ENCODE data around the gene SIK1.
"Not testable (repeated sequence)": the region's sequence is repeated elsewhere in the genome, so short reads cannot be mapped to it uniquely, and the experiment has no call there.

SIK1 gene

DNA sequence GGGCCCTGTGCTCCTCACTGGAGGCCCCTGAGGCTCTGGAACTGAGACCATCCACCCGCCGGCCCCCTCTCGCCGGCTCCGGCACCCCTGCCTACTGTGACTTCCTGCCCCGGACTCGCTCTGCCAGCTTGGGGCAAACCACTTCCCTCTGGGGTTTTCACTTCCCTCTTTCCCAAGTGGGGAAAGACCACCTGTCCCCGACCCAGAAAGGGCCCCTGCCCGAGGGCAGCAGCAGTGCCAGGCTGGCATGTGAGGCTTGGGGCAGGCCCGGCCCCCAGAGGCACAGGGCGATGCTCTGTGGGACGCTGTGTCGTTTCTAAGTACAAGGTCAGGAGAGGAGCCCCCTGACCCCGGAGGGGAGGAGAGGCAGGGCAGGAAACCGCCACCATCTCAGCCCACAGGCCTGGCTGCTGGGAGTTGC is 27.3 kb downstream of the SIK1 start:
- H3K4me3 ChIP-seq (ENCODE audit: low read length); DNase-seq (ENCODE audit: low read depth): not testable (repeated sequence)

DNA sequence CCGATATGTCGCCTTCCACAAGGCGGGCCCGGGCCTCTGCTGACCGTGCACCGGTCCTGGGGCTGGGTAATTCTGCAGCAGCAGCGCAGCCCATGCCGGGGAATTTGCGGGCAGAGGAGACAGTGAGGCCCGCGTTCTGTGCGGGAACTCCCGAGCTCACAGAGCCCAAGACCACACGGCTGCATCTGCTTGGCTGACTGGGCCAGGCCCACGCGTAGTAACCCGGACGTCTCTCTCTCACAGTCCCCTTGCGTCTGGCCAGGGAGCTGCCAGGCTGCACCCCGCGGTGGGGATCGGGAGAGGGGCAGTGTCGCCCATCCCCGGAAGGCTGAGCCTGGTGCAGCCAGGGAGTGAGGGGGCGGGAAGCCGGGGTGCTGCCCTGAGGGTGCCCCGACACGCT is 27.8 kb downstream of the SIK1 start:
- DNase-seq (ENCODE audit: low read depth); H3K4me3 ChIP-seq (ENCODE audit: low read length): not testable (repeated sequence)

DNA sequence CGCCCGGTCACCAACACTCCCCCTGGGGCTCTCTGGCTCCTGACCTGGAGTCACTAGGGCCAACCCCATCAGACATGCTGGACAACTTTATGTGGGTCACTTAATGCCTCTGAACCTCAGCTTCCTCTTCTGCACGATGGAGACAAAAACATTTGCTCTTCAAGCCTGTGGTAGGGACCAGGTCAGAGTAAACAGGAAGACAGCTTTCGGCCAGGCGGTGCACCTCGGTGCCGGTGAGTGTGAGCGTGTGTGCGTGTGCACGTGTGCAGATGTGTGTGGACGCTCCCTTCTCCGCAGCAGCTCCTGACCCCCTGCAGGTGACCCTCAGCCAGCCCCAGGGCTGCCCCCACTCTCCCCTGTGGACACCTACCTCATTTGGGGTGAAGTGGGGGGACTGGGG is 28.4 kb downstream of the SIK1 start:
- not testable (repeated sequence) for H3K4me3 ChIP-seq (ENCODE audit: low read length); DNase-seq (ENCODE audit: low read depth)

DNA sequence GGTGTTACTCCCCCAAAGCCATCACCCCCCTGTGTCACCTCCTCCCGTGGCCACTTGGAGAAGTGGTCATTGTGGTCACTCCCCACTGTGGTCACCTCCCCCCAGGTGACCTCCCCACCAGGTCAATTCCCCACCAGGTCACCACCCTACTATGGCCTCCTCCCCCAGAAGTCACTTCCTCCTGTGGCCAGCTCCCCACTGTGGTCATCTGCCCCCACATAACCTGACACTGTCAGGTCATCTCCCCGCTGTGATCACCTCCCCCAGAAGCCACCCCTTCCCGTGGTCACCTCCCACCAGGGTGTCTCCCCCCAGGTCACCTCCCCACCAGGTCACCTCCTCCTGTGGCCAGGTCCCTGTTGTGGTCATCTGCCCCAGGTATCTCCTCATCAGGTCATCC is 28.9 kb downstream of the SIK1 start:
- not testable (repeated sequence) for H3K4me3 ChIP-seq (ENCODE audit: low read length); DNase-seq (ENCODE audit: low read depth)

DNA sequence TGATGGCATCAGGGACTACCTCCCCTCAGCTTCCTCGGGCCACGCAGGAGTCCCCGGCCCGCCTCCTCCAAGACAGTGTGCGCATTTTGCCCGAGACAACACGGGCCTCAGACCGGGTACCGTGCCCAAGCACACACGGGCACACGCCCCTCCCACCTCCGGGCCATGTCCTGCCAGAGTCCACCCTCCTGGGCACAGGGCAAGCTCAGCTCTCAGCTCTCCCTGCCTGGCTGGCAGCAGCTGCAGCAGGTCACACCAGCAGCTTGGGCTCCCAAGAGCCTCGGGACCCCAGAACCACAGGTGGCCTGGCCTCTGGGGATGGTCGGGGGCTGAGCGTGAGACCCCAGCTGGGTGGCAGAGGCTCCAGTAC is 29.5 kb downstream of the SIK1 start:
- DNase-seq (ENCODE audit: low read depth); H3K4me3 ChIP-seq (ENCODE audit: low read length): not testable (repeated sequence)

DNA sequence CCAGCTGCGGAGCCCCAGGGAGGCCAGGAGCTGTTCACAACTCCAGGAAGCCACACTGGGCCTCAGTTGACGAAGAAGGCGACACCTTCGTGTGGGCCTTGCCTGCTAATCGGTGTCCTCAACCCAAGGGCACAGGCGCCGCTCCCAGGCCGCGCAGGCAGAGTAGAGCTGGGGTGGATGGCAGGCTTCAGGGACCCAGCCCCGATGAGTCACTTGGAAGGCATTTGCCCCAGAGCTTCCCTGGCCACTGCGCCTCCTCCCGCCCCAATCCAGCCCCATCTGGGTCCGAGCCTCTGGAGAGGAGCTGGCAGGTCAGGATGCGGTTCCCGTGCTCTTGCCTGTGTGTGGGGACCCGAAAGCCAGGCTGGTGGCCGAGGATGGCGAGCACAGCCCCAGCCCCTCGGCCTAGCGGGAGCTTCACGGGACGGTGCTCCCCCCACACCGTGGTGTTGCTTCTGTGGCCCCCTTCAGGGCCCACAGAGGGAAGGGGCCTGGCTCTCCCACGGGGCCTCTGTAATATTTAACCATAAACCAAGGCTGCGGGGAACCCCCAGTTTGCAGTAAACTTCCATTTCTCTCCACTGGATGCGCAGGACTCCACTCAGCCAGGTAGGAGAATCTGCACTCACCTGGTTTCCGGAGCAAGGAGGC is 30.0 kb downstream of the SIK1 start:
- H3K4me3 ChIP-seq (ENCODE audit: low read length); DNase-seq (ENCODE audit: low read depth): not testable (repeated sequence)

DNA sequence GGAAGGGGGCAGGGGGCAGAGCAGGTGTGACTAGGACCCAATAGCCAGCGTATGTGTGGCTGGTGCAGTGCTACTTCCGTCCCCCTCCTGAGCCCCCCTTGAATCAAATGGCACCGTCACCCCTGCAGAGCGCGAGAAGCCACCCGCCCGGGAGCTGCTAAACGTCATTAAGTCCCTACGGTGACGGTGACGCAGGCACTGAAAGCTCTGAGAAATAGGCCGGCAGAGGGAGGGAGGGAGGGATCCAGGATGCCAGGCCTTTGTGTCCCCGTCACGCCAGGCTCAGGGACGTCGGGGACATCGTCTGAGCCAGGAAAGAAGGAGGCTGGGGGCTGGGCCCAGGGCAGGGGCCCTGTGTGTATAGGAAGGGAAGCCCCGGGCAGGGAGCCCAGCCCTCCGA is 43.6 kb downstream of the SIK1 start:
- DNase-seq (ENCODE audit: low read depth) = not testable (repeated sequence)

DNA sequence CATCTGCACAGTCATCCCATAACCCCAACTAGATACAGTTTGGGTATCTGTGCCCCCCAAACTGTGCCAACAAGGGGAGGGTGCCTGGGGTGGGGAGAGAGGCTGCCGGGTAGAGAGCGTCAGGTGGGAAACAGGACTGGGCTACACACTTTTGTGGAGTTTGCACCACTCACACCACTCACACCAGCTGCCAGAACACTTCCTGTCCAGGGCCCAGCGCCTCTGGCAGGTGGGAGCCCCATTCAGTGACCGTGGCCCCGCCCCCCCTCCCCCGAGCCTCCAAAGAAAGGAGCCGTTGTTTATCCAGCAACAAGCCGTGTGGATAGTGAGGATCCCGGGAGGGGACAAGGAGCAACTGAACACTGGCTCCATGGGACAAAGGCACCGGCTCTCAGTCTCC is 44.0 kb downstream of the SIK1 start:
- DNase-seq (ENCODE audit: low read depth); H3K4me3 ChIP-seq (ENCODE audit: low read length): not testable (repeated sequence)

More for the DNA sequence above, 43.6 kb downstream of the SIK1 start:
- not testable (repeated sequence) for H3K4me3 ChIP-seq (ENCODE audit: low read length)

DNA sequence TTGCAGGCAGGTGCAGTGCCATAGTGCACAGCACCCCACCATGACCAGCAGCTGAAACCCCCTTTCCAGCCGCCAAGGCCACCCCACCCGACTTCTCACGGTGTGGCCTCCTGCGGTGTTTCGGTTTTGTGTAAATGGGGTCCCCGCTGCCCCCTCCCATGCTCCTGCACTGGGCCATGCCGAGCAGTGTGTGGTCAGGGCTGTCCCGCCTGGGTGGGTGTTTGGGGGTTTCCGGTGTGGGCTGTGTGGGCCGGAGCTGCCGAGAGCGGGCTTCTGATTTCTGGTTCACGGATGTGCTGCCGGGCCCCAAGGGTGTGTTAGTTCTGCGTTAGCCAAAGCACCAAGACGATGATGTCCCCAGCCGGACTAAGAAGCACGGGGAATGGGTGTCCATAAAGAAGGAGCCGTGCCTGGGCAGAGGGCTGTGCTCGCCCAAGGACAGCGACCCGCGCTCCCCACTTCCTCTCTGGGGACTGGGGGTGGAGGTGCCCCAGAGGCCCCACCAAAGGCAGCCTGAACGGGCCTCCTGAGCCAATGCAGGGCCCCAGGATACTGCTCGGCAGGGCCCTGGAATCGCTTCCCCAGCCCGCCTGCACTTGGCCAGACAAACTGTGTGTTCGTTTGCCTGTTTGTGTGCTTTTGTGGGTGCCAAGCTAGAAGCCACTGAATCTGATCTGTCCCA is 45.9 kb downstream of the SIK1 start:
- not testable (repeated sequence) for DNase-seq (ENCODE audit: low read depth)

DNA sequence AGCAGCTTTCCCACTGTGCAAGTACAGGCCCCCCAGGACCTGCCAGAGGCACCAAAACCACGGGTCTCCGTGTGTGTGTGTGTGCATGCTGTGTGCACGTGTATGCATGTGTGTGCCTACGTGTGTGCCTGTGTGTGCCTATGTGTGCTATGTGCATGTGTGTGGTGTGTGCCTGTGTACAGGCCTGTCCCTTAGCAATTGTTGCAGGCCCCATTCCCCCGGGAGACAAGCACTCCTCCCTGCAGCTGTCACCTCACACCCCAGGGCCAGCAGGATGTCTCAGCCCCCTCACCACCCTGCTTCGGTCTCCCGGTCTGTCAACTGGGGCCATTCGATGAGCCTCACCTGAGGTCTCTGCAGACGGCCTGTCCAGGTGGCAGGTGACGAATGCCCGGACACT is 46.6 kb downstream of the SIK1 start:
- not testable (repeated sequence) for H3K4me3 ChIP-seq (ENCODE audit: low read length); DNase-seq (ENCODE audit: low read depth)

More for the DNA sequence above, 45.9 kb downstream of the SIK1 start:
- not testable (repeated sequence) for H3K4me3 ChIP-seq (ENCODE audit: low read length)

DNA sequence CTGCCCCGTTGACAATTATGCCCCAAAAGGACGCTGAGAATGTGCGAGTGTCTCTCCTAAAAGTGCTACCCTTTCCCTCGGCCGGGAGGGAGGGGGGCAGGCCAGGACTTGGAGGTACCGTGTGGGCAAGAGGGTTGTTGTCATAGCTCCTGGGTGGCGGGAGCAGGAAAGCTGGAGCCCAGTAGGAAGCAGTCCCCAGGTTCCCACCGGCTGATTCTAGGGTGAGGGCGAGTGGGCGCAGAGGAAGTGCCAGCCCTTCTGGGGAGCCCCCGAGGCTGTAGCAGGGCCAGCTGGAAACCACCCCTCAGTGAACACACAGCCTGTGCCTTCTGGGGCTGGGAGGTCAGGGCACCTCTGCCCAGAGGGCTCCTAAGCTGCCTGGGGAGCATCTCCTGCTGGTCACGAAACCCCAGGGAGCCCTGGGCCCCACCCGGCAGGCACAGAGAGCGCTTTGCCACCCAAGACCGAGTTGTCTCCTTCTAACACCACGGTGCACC is 47.3 kb downstream of the SIK1 start:
- DNase-seq (ENCODE audit: low read depth); H3K4me3 ChIP-seq (ENCODE audit: low read length): not testable (repeated sequence)

DNA sequence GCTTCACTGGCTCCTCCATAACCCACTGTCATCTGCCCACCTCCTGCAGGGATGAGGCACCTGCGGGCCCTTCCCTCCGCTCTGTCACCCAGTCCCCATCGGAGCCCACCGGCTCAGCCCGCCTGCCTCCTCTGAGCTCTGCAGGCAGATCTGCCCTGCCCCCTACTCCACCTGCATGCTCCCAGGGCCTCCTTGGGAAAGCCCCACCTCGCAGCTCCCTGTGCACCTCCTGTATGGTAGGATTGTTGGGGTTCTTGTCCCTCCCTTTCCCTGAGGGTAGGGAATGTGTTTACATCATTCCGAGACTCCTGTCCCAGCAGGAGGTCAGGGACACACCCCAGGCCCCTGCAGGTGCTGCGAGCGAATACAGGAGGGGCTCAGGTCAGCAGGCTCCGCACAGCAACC is 50.5 kb downstream of the SIK1 start:
- TF ChIP-seq, protein P1, sequence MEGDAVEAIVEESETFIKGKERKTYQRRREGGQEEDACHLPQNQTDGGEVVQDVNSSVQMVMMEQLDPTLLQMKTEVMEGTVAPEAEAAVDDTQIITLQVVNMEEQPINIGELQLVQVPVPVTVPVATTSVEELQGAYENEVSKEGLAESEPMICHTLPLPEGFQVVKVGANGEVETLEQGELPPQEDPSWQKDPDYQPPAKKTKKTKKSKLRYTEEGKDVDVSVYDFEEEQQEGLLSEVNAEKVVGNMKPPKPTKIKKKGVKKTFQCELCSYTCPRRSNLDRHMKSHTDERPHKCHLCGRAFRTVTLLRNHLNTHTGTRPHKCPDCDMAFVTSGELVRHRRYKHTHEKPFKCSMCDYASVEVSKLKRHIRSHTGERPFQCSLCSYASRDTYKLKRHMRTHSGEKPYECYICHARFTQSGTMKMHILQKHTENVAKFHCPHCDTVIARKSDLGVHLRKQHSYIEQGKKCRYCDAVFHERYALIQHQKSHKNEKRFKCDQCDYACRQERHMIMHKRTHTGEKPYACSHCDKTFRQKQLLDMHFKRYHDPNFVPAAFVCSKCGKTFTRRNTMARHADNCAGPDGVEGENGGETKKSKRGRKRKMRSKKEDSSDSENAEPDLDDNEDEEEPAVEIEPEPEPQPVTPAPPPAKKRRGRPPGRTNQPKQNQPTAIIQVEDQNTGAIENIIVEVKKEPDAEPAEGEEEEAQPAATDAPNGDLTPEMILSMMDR (conservative IDR thresholded peaks at IDR 0.05; ENCODE audit: low read length) = no peak
- H3K4me3 ChIP-seq (ENCODE audit: low read length) = no peak overlapping the region
- no peak for DNase-seq (ENCODE audit: low read depth)

DNA sequence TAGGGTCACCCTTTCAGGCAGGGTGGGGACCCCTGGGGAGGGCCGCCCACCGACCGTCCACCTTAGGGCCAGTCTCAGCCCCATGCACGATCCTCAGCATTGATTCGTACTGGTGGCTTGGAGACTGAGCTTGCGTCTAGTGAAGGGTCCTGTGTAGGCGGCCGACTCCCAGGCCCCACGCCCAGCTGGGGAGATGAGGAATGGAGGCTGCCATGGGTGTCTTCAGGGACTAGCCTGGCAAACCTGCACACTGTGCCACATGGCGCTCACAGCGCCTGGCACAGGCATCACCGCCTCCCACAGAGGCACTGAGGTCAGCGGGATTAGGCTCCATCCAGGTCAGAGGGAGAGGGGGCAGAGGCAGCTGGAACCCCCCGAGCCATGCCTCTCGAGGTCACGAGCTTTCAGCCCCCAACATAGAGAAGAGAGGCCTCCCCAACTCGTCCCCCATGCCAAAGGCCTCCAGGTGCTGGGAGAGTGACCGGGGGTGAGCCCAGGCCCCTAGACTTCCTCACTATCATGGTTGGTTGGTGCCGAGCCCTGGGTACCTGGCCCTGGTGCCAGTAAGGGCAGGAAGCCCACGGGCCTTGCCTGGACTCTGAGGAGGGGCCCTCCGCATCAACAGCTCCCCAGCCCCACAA is 51.0 kb downstream of the SIK1 start:
- no peak for DNase-seq (ENCODE audit: low read depth)
- TF ChIP-seq, protein P1 (conservative IDR thresholded peaks at IDR 0.05; ENCODE audit: low read length) = no peak
- H3K4me3 ChIP-seq (ENCODE audit: low read length) = no peak overlapping the region

All from AG10803 (cell line).